NCI-H748 (cell line): ENCODE data around the gene OPN4.

Experiments used
- DNase-seq: peaks from one replicate; lab custom pipeline; 2025; ENCODE audit not compliant: unreplicated experiment; lab: John Stamatoyannopoulos, UW

The OPN4 gene

DNA sequence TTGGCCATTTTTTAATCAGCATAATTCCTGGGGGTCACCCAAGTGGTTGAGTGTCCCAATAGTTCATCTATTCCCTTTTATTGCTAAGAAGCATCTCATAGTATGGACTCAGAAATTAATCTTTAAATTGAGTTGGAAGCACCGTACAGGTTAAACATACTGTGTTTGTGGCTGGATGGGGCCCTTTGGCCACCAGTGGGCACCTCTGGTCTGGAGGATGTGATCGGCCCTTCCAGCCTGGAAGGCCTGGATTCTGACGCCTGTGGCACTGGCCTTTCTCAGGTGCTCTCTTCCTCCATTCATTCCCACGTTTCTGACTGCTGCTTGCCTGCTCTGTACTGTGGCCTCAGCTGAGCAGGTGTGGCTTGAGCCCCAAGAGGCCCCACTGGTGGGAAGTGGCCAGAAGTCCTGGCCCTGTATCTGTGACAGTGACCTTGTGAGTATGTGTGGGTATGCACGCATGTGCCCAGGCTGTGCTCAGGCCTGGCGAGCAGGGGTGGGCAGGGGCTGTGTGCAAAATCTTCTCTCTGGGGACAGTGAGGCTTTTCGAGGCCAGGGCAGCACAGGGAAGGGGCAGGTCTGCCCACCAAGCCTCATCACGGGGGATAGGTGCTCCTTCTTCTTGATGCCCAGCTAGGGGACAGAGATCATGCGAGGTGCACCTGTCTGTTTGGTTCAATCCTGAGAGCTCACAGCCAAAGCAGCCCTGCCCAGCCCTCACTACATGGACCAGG is 44.0 kb downstream of the OPN4 start:
- DNase-seq: no peak

DNA sequence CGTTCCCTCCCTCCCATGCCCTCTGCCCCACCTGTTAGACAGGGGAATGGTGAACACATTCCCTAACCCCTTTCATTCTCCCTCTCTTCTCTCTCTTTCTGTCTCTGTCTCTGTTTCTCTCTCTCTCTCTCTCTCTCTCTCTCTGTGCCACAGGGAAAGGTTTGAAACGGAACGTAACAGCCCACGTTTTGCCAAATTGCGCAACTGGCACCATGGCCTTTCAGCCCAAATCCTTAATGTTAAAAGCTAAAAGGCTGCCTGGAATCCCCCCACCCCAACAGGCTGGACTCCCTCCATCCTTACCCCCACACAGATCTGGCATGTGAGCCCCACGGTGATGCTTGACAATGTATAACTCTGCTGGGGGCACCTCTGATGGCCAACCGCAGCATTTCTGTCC is 44.8 kb downstream of the OPN4 start:
- no peak for DNase-seq

DNA sequence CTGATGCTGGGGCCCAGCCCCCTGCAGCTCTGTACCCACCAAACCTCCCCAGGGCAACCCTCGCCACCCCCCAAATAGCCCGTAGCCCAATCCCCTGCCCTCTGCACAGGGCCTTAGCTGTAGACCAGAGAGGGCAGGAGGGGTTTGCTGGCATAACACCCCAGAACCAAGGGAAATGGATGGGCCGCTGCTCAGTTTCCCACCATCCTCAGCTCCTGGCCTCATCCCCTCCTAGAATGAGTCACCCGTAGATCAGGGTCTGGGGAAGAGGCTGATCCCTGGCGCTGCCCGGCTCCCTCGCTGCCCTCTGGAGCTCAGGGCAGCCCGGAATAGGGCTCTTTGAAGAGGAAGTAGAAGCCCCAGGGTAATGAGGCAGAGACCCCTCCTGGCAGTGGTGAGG is 45.2 kb downstream of the OPN4 start:
- no peak for DNase-seq

DNA sequence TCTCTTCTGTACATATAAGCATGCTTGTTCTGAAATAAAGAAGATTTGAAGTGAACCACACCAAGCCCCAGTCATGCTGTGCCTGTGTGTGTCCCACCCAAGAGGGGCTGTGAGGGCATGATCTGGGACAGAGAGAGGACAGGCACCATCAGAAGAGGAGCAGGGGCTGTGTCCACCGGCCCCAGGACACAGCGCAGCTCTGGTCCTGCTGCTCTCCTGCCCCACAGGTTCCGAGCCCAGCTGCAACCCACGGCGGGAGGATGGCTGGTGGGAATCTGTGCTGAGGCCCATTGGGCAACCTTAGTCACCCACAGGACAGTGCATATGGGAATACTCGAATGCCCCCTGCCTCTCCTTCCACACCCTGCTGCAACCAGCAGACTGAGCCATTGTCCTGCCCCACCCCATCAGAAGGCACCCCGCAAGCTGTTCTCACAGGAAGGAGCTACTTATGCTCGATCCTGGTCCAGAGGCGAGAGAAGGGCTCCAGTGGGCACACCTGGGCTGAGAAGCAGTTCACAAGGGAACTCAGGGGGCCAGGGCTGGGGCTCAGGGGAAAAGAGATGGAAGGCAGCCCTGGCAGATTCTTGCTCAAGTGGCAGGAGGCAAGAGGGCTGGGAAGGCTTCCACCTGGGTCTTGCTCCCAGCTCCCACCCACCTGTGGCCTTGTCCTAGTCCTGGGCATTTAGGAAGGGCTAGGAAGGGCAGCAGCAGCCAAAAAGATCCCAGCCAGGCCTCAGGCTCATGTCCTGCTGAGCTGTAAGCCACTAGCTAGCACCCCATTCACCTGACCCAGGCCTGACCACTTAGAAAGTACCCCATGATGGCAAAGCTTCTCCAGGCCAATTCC is 45.9 kb downstream of the OPN4 start:
- no peak for DNase-seq

DNA sequence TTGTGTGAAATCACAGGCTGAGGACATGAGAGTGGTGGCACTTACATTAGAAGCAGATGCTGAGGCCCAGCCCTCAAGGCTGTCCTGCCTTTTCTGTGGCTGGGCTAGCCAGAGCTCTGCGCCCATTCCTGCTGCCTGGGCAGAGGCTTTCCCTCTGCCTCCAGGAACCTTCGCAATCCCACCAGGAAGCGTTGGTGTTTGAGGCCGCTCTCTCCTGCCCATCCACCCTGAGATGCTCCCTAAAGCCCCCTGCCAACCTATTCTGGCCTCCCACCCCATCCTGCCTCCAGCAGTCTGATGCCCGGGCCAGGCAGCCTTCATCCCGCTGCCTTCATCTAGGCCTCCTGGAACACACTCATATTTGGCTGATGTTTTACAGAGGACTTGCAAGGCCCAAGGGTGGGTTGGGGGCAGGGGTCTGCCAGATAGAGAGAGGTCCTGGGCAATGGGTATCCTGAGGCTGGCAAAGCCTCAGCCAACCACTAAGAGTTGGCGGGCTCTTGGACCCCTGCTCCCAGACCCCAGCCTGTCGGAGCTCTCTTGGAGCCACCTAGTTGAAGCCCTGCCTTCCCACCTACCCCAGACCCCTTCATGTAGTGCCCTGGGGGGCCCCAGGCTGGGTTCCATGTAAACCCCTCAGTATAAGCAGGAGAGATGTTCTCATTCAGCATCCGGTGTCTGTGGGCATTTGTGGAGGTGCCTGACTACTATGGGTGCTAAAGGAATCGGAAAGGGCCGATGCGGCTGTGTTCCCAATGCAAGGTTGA is 46.7 kb downstream of the OPN4 start:
- no peak for DNase-seq

DNA sequence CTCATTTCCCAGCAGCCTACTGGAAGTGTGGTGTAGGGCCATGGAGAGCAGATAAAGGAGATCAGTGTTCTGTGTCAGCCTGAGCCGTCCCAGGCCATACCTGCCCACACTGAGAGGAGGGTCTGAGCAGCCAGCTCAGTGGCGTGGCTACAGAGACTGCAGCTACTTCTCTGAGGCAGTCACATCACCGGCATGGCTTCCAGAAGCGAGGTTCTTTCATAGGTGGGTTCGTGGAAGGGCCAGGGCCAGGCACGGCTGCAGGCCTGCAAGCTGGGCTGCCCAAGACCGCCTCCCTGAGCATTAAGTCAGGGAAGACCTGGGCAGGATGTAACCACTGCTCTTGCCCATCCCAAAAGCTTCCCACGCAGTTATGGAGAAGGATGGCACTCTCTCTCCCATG is 48.8 kb downstream of the OPN4 start:
- DNase-seq: no peak

DNA sequence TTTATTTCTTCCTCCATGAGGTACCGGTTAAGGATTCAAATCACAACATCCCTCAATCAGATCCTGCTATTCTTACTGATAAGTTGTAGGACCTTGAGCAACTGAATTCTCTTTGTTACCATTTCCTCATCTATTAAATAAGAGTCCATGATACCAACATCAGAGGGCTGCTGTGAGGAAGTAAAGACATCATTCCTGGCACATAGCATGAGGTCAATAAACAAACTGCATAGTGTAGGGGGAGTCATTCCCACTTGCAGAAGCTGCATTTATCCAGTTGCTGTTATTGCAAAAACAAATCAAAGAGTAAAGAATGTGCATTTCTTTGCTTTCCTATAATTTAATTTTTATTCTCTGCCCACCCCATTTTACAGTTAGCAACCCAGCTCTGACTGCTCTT is 50.8 kb downstream of the OPN4 start:
- no peak for DNase-seq

DNA sequence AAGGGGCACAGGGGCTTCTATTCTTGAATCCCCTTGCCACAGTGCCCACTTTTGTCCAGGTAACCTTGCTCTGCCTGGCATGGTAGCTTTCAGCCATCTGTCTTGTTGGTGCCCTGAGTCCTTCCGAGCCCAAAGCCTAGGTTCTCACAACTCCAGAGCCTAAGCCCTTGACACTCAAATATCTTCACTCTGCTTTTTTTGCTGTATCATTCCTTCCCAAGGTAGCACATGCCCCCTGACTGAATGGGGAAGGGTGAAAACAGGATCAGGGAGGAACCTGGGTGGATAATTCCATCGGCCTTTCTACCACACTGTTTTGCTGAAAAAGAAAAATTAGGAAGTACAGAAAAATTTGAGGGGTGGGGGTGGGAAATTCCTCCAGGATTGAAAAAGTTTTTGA is 51.6 kb downstream of the OPN4 start:
- DNase-seq: no peak

DNA sequence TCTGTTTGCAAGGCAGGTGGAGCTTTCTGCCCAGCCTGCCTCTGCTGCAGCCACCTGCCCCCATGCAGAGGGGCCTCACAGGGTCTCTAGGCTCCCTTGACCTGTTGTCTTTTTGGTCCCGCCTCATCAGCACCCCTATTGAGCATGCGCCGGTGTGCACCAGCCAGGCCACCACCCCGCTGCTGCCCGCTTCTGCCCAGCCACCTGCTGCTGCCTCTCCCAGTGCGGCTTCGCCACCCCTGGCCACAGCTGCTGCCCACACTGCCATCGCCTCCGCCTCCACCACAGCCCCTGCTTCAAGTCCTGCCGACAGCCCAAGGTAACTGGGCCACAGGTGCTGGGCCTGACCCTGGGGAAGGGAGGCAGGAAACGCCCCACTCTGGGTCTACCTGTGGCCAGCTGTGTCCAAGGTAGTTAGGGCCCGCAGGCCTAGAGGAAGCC is 52.1 kb downstream of the OPN4 start:
- DNase-seq: no peak

DNA sequence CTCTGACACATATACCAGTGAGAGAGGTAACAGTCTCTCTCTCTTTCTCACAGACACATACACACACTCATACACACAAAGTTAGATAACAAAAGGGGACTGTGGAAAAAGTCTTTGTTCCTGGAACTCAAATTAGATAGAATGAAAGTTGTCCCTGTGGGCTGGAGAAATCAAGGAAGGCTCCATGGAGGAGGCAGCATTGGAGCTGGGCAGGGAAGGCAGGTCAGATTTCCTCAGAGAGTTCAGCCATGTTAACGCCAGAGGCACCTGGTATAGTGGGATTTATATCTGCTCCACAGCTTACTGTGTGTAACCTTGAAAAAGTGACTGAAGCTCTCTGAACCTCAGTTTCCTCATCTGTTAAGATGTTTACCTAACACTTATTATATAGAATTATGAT is 52.6 kb downstream of the OPN4 start:
- no peak for DNase-seq

DNA sequence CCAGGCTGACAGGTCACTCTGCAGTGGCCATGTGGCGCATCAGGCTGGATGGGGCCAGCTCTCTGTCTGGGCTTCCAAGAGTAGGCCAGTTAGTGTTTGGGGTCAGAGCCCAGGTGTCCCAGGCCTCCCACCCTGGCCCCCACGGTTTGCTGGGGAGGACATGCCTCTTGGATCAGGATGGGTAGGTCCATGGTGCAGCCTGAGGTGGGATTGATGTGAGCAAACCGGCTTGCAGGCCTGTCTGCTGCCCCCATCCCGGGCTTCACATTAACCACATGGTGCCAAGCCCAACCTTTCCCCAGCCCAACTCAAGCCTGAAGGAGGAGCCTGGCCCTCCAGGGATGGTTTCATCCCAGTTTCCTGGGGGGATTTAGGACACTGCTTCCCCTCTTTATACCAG is 53.2 kb downstream of the OPN4 start:
- DNase-seq: no peak

DNA sequence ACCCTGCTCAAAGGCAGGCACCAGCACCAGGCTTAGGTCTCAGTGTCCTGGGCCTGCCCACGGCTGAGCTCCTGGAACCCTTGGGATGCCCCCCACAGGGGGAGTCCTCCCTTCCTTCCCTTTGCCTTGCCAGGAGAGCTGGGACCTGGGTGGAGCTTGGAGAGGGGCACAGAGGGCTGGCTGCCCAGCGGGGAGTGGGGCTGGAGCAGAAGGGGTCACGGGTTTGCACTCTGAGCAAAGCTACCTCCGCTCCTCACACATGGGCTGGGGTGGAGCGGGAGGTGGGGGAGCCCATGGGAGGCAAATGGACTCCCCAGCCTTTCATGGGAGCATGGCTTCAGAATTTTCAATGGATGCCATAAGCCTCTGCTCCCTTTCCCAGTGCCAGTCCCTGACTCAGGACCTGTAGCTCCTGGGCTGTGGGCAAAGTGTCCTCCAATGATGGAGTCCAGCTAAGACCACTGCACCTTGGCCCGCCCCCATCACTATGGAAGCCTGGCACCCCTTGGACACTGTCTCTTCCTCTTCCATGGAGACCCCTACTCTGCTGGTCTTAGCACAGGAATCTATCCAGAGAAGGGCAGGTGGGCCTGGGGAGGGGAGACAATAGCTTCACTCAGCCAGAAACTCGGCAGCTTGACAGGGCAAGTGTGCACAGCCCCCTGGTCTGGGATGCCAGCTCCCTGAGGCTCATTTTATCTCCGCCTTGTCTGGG is 53.9 kb downstream of the OPN4 start:
- no peak for DNase-seq

DNA sequence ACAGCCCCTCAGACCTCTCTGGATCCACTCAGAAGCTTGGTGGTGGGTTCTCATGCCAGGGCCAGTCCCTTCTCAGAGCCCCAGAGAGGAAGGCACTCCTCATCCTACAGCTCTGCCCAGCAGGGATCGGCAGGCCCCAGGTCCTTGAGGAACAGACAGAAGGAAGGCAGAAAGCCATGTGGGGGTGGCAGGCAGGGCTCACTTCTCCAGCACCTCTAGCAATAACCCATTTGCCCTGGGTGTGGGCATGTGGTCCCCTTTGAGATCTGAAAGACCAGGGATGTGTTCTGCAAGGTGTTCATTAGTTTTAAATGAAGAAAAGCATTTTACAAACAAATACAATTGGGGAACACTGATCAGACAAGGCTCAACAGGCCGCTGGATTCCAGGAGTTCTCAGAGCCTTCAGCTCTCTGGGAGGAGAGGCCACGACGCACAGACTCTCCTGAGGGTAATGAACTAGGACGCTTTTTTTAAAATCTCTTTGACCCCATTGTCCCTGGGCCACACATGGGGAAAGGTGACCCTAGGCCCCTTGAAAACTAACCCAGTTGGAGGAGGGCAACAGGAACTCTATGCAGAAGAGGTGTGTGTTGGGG is 54.5 kb downstream of the OPN4 start:
- no peak for DNase-seq

DNA sequence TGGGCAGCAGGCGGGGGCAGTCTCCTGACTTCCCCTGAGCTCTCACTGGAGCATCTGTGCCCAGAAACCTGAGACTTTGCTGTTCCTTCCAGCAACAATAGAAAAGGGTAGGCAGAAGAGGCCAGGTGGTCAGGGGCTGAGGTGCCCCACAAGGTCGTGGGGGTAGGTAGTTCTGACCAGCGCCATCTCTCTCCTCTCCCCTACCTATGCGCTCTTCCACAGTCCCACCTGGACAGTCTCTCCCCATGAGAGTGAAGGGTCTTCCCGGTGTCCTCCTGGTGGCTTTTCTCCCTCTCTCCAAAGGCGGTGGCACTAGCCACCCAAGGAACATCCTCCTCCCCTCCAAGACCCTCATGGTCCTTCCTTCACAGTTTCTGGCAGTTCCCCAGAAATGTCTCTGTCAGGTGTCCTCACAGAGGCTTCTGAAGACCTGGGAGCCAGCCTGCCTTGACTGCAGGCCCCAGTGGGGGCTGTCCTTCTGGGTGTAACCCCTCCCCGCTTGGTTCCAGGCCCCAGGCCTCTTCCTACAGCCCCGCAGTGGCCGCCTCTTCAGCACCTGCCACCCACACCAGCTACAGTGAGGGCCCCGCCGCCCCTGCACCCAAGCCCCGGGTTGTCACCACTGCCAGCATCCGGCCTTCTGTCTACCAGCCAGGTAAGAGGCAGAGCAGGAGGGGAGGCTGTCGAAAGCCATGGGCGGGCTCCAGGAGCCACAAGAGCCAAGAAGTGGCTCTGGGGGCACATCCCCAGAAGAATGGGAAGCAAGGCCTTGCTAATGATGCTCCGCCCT is 55.2 kb downstream of the OPN4 start:
- DNase-seq: no peak

DNA sequence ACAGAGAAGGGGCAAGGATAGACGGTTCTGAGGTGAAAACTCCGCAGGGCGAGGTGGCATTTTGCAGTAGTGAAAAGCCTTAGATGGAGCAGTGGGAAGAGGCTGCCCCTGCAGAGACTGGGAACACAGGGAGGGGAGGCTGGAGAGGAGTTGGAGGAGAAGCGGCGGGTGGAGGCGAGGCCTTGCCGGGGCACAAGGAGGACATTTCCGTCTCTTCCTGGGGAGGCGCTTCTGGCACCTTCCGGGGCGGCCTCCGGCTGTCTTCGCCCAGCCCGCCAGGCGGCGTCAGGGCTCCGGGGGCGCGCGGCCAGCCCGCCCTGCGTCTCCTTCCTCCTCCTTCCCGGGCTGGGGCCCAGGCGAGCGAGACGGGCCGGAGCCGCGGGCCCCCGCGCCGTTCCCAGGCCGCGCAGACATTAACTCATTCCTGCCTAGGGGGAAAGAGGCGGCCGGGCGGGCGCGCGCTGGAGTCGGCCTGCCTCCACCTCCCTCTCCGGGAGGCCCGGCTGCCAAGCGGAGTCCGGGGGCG is 56.7 kb downstream of the OPN4 start:
- DNase-seq: peak; percentile 79

DNA sequence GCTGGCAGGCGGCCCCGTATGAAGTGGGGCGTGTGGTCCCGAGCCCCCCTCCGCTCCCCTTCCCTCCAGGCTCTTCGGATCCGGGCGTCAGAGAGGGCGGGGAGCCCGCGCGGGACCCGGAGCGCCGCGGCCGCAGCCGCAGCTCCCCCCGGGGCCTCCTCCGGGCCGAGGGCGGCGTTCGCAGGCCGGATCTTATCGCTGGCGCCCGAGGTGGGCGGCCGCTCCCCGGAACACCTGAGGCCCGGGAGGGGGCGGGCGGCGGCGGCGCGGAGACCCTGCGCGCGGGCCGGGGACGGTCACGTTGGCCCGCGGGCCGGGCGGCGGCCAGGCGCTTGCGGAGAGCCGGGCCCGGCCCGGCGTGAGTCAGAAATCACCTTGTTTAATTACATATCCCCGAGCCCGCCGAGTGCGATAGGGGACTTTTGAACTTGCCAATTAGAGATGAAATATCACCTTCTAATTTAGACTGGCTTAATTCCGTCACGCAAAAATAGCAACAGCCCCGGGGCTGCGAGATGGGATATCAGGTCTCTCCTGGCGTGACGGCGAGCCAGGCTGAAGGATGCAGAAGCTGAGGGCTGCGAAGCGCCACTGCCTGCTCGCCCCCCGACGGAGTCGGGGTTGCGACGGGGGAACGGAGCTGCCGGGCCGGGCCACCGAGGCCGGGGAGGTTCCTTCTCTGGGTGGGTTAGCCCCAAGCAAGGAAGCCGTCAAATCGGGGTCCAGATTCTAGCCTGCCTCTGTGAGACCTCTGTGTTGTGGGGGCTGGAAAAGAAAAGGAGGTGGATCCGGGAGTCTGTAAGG is 57.4 kb downstream of the OPN4 start:
- peak; percentile 56 for DNase-seq

DNA sequence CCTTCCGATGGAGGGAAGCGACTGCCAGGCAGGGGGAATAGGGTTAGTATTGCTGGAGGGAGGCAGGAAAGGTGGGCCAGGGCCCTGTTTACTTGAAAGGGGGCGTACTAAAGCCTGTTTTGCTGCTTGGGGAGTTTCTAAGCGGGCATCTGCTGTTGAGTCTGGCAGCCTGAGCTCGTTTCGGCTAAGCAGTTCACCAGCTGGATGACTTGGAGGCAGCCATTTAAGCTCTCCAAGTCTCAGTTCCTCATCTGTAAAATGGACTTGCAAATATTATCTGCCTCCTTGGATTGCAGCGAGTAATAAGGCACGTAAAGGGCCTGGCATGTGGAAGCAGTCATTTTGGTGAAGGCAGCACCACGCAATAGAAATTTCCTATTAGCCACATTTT is 58.0 kb downstream of the OPN4 start:
- peak; percentile 56 for DNase-seq

DNA sequence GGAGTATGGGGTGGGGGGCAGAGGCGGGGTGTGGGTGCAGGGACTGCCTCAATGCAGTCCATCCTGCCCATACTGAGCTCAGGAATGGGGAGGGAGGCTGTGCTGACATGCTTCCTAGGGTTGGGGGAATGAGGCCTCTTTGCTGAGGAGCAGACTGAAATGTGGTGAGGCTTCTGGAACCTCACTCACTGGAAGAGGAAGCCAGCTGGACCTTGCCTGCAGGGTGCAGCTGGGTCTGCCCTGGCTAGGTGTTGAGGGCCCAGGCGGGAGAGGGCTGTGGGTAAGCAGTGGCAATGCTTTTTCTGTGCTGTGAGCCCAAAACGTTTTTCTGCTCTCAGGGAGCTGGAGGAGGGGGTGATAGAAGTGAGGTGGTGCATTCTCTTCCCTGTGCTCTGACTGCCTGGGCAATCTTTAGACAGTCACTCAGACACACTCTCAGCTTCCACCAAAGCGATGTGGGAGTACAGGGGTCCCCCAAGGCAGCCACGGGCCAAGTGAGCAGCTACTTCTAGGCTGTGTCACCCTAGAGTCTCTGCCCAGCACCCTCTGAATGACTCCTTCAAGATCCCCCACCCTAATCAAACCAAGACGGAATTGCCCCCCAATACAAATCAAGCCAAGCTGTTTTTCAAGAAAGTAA is 60.9 kb downstream of the OPN4 start:
- no peak for DNase-seq
